ENCODE measurements around the gene SLC23A2.

GRCh38 chr20:5020760-5021159 lies 19.4 kb upstream of the SLC23A2 start:
- TF ChIP-seq POLR2A (IDR thresholded peaks at IDR 0.05) = no peak
- TF ChIP-seq CTCF (IDR thresholded peaks at IDR 0.05) = no peak
- TF ChIP-seq EP300 (IDR thresholded peaks at IDR 0.05; ENCODE audit: low read depth) = no peak
- TF ChIP-seq POLR2AphosphoS5 (IDR thresholded peaks at IDR 0.05) = no peak
